Fibroblast of upper back skin (primary cell): ENCODE measurements around the gene RAPGEF4.

Source experiments
- DNase-seq: peaks from one replicate; pipeline ENCODE4 v3.0.0-alpha.2; 2013

The RAPGEF4 gene

GRCh38 chr2:173048897-173049661, 313.4 kb downstream of the RAPGEF4 start:
- peak; percentile 98 for DNase-seq

GRCh38 chr2:173049831-173050230, 314.2 kb downstream of the RAPGEF4 start:
- no peak for DNase-seq

DNA sequence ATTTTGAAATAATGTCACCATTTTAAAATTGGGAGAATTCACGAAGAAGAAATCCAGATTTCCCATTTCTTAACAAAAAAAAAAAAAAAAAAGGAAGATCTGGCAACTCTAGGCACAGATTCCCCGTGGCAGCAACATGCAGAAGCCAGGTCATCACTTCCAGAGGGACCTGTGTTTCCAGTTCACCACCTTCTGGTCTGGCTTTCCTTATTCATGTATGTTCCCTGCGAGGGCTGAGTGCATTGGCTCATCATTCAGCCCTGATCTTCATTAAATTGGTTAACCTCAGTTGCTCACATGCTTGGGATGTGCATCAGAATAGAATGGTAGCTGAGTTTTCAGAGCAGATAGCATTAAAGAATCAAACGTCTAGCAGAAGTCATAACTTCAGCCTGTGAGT, 315.0 kb downstream of the RAPGEF4 start:
- no peak for DNase-seq

DNA sequence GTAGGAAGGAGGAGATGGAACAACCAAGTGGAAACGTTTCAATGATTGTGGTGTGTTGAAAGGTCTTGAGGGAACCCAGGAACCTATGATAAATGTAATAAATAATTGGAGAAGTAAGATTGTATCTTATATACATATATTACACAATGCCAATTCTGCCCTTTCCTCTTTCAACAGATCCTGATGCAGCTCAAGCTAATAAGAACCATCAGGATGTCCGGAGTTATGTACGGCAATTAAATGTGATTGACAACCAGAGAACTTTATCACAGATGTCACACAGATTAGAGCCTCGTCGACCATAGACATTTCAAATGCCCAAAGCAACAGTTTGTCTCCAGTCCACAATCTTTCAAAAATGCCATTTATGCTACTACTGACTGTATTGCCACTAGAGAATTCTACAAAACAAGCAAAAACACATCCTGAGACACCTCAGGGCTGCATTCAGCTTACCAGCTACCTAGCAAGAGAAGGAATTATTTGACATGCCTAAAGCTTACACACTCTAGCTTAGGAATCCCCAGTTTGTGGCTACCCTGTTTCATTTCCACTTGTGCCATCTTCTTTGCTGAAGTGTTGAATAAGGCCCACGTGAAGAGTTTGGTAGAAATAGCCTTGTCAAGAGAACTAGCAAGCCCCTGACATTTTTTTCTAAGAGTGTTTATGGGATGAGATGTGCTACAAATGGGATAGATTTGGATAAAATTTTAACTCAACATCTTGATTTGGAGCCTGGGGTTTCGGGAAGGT, 316.0 kb downstream of the RAPGEF4 start:
- DNase-seq = no peak

- DNase-seq = peak; percentile 60
Observed at GRCh38 chr2:173053043-173053699, 317.5 kb downstream of the RAPGEF4 start.

- peak; percentile 78 for DNase-seq
Observed at GRCh38 chr2:173054466-173054865, 318.8 kb downstream of the RAPGEF4 start.

GRCh38 chr2:173056705-173057364, 321.2 kb downstream of the RAPGEF4 start:
- peak; percentile 35 for DNase-seq

DNA sequence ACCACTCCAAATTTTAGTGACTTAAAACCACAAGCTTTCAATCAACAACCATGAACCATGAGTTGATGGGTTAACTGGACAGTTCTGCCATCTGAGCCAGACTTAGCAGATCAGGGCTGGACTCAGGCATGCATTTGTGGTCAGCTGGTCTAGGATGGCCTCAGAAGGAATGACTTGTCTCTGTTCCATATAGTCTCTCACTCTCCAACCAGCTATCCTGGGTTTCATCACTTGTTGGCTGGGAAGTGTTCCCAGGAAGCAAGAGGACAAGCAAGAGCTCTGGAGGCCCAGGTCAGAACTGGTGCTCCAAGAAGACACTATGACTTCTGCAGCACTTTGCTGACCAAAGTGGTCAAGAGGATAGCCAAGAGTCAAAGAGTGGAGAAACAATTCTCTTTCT, 322.5 kb downstream of the RAPGEF4 start:
- no peak for DNase-seq

- no peak for DNase-seq
Observed at GRCh38 chr2:173058673-173059072, 323.0 kb downstream of the RAPGEF4 start.

- no peak for DNase-seq
Observed at GRCh38 chr2:173059292-173059691, 323.6 kb downstream of the RAPGEF4 start.

GRCh38 chr2:173059971-173060461, 324.4 kb downstream of the RAPGEF4 start:
- no peak for DNase-seq

DNA sequence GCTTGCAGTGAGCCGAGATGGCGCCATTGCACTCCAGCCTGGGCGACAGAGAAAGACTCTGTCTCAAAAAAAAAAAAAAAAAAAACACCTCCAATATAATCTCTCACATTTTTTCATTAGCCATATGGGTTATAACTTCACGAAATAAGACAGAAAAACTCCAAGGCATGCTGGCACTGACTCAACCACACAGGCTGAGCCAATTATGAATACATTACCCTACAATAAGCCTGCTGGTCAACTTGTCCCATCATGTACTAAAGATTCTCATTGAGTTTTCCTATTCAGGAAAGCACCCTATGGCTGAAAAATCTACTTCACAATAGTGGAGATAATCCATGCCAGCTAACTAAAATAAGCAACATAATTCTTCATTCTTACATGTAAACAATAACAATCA, 327.2 kb downstream of the RAPGEF4 start:
- peak; percentile 74 for DNase-seq

DNA sequence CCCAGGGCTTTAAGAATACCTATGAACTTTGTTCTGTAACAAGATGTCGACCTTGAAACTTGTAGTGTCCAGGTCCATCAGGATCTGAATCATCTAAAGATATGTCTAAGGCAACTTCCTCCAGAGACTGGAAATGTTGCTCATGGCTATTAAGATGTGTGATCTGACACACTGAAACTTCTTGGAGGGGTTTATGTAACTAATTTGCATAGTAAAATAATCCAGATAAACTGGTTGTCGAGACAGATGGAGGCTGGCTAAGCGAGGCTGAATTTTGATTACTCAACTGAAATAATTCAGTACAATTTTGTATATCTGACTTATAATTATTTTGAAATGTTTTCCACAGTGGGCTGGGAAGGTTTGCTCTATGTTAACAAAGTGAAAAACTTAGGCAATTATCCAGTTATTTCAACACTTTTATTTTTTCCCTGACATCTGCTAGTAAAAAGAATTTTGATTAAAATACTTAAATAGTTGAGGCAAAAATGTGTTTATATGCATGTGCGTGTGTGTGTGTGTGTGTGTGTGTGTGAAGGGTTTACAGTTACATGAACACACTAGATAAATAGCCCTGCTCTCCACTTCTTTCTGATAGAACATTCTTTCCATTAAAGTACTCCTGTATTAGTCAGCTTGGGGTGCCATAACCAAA, 328.6 kb downstream of the RAPGEF4 start:
- DNase-seq = no peak

DNA sequence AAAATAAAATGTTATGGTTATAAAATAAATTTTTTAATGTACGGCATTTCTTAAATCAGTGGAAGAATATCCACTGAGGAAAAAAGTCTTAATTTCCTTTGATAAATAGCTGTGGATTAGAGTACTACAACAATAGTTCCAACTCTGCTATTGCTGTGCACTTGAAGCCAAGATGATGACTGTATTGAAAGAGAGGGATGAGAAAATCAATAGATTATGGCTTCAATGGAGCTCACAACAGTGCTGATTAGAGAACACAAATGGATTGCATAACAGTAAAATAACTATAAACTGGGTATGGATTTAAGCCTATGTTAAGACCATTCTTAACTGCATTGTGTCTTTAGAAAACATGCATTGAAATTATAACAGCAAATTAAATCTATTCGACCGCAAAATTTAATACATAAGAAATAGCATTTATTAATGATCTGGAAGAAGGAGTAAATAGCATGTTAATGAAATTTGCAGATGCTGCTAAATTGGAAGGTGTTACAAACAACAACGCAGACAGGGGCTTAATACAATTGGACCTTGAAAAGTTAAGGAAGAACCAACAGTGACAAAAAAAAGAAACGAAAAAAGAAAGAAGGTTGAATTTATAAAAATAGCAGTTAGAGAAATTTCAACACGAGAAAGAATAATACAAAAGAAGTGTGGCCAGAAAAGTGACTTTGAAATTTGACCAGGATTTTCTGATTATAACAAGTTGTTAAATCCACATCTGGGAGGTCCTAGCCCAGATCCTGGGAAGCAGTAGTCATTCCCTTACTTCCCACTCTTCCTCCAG, 331.4 kb downstream of the RAPGEF4 start:
- DNase-seq = no peak

- no peak for DNase-seq
Observed at GRCh38 chr2:173075056-173075780, 339.6 kb downstream of the RAPGEF4 start.

GRCh38 chr2:173075781-173076580, 340.3 kb downstream of the RAPGEF4 start, which contains the start of gene MAP3K20:
Gene MAP3K20, plus strand, starts transcription at chr2:173075846. Its CDS starts 15,186 bp downstream, at chr2:173091032.
- DNase-seq = peak; percentile 75

GRCh38 chr2:173076581-173077345, 341.1 kb downstream of the RAPGEF4 start:
- DNase-seq = peak; percentile 30

- peak; percentile 37 for DNase-seq
Observed at GRCh38 chr2:173077506-173078177, 342.0 kb downstream of the RAPGEF4 start.
